Peyer's patch (tissue), 4 donors: ENCODE measurements around the gene CLEC4G. TPM values are rescaled to one million over a fixed set of nuclear protein-coding genes. Genes with fewer than 3 reads are reported as not detected.
"Not testable (repeated sequence)": the region's sequence is repeated elsewhere in the genome, so short reads cannot be mapped to it uniquely, and the experiment has no call there.

ENCODE experiments used
- DNase-seq, 3 donors: peaks; one replicate each; pipeline ENCODE4 v3.0.0-alpha.2; 2017 to 2019
- H3K27ac ChIP-seq, 4 donors: fragments of 200-600 bp; sonication (generic); one replicate each; pipeline ENCODE4 v1.5.1; 2016 to 2019
- H3K27me3 ChIP-seq, 2 donors: fragments of 200-600 bp; sonication (generic); one replicate each; pipeline ENCODE4 v1.5.1; 2019
- H3K36me3 ChIP-seq, 3 donors: fragments of 200-600 bp; sonication (generic); one replicate each; pipeline ENCODE4 v1.5.1; 2016 to 2019
- H3K4me1 ChIP-seq, 4 donors: fragments of 200-600 bp; sonication (generic); one replicate each; pipeline ENCODE4 v1.5.1; 2016 to 2019
- H3K4me3 ChIP-seq, 4 donors: fragments of 200-600 bp; sonication (generic); 1 replicate in 3 of 4; 2 replicates in 1 of 4; pipeline ENCODE4 v1.5.1; 2016 to 2019; ENCODE audit warnings: mild to moderate bottlenecking in 1 of 4
- H3K9me3 ChIP-seq, 4 donors: fragments of 200-600 bp; sonication (generic); one replicate each; pipeline ENCODE4 v1.5.1; 2016 to 2019; ENCODE audit warnings: mild to moderate bottlenecking in 1 of 4
- CTCF ChIP-seq, 6 experiments: fragments of 450-650 bp in 4 of 6; fragments of 200-600 bp in 2 of 6; sonication (generic) in 1 of 6; IDR thresholded peaks; one replicate each; pipeline ENCODE4 v1.5.1; 2017 to 2019; ENCODE audit warnings: antibody characterized with exemption in 6 of 6, mild to moderate bottlenecking in 3 of 6, moderate library complexity in 1 of 6
- POLR2A ChIP-seq, 2 donors: fragments of 450-650 bp; IDR thresholded peaks; one replicate each; pipeline ENCODE4 v1.5.1; 2017; ENCODE audit warnings: antibody characterized with exemption in 2 of 2, mild to moderate bottlenecking in 2 of 2, moderate library complexity in 2 of 2
- total RNA-seq, 4 donors: library from RNA; depleted of rRNA; stranded (reverse); fragments of >200 nt; gene quantifications; one replicate each; pipeline ENCODE4 v1.1.0, GENCODE V29; 2016

The CLEC4G gene
- total RNA-seq, 4 donors from 2014 or later = 1.1 TPM; not detected in 3

GRCh38 chr19:7756258-7756657 lies 24.3 kb upstream of the CLEC4G start:
- TF ChIP-seq POLR2A (IDR thresholded peaks at IDR 0.05) = no peak
- no peak for TF ChIP-seq CTCF (IDR thresholded peaks at IDR 0.05)
- H3K27me3 ChIP-seq = no peaks in the 10 kb centered on the region
- H3K4me1 ChIP-seq = no peaks in the 10 kb centered on the region
- DNase-seq = no peak
- peaks cover 0 to 24% (median 6%) of the 10 kb centered on the region in 4 donors for H3K9me3 ChIP-seq
- H3K4me3 ChIP-seq = no peak overlapping the region
- H3K36me3 ChIP-seq = no peaks in the 10 kb centered on the region
- no peak overlapping the region for H3K27ac ChIP-seq

- no peaks in the 10 kb centered on the region for H3K27me3 ChIP-seq
- H3K4me1 ChIP-seq = no peaks in the 10 kb centered on the region
- no peak overlapping the region for H3K27ac ChIP-seq
- peaks cover 0 to 3% (median 0%) of the 10 kb centered on the region in 4 donors for H3K9me3 ChIP-seq
- peak in 2 of 3 donors; percentile 53 to 65 for DNase-seq
- H3K36me3 ChIP-seq = no peaks in the 10 kb centered on the region
- no peak overlapping the region for H3K4me3 ChIP-seq
- TF ChIP-seq POLR2A (IDR thresholded peaks at IDR 0.05) (no peak), CTCF (IDR thresholded peaks at IDR 0.05) (no peak)
These were observed 19.4 kb upstream of the CLEC4G start for GRCh38 chr19:7751157-7751783.

GRCh38 chr19:7748756-7749155 lies 16.8 kb upstream of the CLEC4G start:
- Histone ChIP-seq H3K27ac (no peak overlapping the region), H3K4me3 (no peak overlapping the region), H3K27me3 (no peaks in the 10 kb centered on the region), H3K4me1 (no peaks in the 10 kb centered on the region), H3K9me3 (peaks cover 0 to 3% (median 0%) of the 10 kb centered on the region in 4 donors), H3K36me3 (no peaks in the 10 kb centered on the region)
- DNase-seq = no peak
- no peak for TF ChIP-seq POLR2A (IDR thresholded peaks at IDR 0.05)
- TF ChIP-seq CTCF (IDR thresholded peaks at IDR 0.05) = peak in 1 of 6 experiments; percentile 8

- Histone ChIP-seq H3K27ac (no peak overlapping the region), H3K27me3 (no peaks in the 10 kb centered on the region), H3K9me3 (peaks cover 0 to 3% (median 0%) of the 10 kb centered on the region in 4 donors), H3K4me3 (no peak overlapping the region), H3K4me1 (no peaks in the 10 kb centered on the region), H3K36me3 (no peaks in the 10 kb centered on the region)
- no peak for TF ChIP-seq CTCF (IDR thresholded peaks at IDR 0.05)
- TF ChIP-seq POLR2A (IDR thresholded peaks at IDR 0.05) = no peak
- DNase-seq = no peak
These were observed 16.3 kb upstream of the CLEC4G start for GRCh38 chr19:7748171-7748570.

GRCh38 chr19:7746903-7747884 lies 15.3 kb upstream of the CLEC4G start, which contains the start of gene CD209:
Gene CD209 (minus strand): TSS chr19:7747534. CDS start chr19:7747511, 23 bp downstream.
- Histone ChIP-seq H3K27ac (no peak within 1 kb of the TSS), H3K36me3 (no peaks in the 10 kb centered on the region), H3K4me3 (peak within 1 kb of the TSS in 1 of 4 donors; percentile 10), H3K27me3 (no peaks in the 10 kb centered on the region), H3K9me3 (peaks cover 0 to 3% (median 0%) of the 10 kb centered on the region in 4 donors), H3K4me1 (no peaks in the 10 kb centered on the region)
- TF ChIP-seq CTCF (IDR thresholded peaks at IDR 0.05) (no peak), POLR2A (IDR thresholded peaks at IDR 0.05) (no peak)
- no peak for DNase-seq

- not testable (repeated sequence) for H3K27me3 ChIP-seq, DNase-seq, H3K4me1 ChIP-seq, H3K9me3 ChIP-seq, H3K27ac ChIP-seq, H3K36me3 ChIP-seq
- H3K4me3 ChIP-seq = peak overlapping the region in 1 of 4 donors; percentile 10
These were observed 14.4 kb upstream of the CLEC4G start for GRCh38 chr19:7746306-7746705.
